Posterior cingulate gyrus (tissue), 11 donors: ENCODE data around the gene FDPS.
"Not testable (repeated sequence)": the region's sequence is repeated elsewhere in the genome, so short reads cannot be mapped to it uniquely, and the experiment has no call there.

ENCODE experiments used
- DNase-seq, 10 donors: peaks; one replicate each; pipeline versions ENCODE4 v3.0.0 to v3.0.0-alpha.2; 2020 to 2021; ENCODE audit warnings: mixed read lengths in 3 of 10
- intact Hi-C: fragments of 100-400 bp; cut with DNase I; formaldehyde crosslinking; loops from one replicate; pipeline ENCODE4 v1.15.1; 2023

Gene FDPS

GRCh38 chr1:155284476-155284875, 24.2 kb upstream of the FDPS start:
- DNase-seq: peak in 2 of 10 donors; percentile 64 to 68
- intact Hi-C loops: no loop called here

- intact Hi-C loops: no loop called here
- peak in 2 of 10 donors; percentile 9 to 55 for DNase-seq
These were observed 23.6 kb upstream of the FDPS start for GRCh38 chr1:155285063-155285462.

- intact Hi-C loops: no loop called here
- peak in 2 of 10 donors; percentile 53 to 73 for DNase-seq
These were observed 23.0 kb upstream of the FDPS start for GRCh38 chr1:155285631-155286044.

GRCh38 chr1:155286544-155286943, 22.1 kb upstream of the FDPS start:
- DNase-seq: peak in 1 of 10 donors; percentile 9
- intact Hi-C loops: no loop called here

DNA sequence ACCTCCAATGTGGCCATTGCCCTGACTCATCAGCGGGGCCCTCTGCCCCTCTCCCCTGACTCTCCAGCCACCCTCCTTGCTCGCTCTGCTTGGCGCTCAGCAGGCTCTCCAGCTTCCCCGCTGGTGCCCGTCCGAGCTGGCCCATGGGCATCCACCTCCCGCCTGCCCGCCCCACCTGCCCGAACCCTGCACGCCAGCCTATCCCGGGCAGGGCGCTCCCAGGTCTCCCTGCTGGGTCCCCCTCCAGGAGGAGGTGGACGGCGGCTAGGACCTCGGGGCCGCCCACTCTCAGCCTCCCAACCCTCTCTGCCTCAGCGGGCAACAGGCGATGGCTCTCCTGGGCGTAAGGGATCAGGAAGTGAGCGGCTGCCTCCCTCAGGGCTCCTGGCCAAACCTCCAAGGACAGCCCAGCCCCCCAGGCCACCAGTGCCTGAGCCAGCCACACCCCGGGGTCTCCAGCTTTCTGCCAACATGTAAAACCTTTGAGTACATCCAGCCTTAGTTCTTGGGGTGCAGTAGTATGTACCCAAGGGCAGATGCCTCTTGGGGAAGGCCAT, 20.6 kb upstream of the FDPS start:
- intact Hi-C loops: no loop called here
- peak in 2 of 10 donors; percentile 55 to 72 for DNase-seq

DNA sequence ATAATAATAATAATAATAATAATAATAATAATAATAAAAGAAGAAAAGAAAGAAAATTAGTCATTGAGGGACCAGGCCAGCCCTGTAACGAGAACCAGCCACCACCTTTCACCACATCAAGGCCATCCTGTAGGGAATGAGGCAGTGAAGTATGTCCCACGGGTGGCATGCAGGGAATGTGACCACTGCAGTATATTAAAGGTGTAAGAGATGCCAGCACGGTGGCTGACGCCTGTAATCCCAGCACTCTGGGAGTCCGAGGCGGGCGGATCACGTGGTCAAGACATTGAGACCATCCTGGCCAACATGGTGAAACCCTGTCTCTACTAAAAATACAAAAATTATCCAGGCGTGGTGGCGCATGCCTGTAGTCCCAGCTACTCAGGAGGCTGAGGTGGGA, 17.7 kb upstream of the FDPS start:
- intact Hi-C loops: not testable (repeated sequence)
- DNase-seq: peak in 1 of 10 donors; percentile 61

DNA sequence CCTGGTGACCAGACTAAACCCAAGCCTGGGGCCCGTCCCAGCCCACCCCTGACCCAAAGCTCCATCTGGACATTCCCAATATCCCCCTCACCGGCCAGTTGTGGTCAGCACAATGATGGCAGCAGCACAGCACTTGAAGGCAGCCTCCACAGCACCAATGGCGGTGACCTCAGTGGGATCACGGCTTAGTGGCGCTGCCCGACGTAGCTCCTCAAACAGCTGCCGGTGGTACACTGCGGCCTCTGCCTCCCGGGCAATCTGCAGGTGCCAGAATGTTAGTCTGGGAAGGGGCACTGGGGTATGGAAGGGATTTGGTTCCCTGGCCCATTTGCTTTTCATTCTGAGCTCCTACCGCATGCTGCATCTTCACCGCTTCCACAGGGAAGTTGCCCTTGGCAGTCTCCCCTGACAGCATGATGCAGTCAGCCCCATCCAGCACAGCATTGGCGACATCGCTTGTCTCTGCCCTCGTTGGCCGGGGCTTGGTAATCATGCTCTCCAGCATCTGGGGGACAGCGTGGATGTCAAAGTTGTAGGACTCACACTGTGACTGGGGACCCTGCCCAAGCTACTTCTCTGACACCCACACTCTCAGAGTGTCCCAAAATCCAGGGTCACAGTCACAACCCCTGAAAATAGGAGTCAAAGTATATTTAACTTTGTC, 15.4 kb upstream of the FDPS start:
- DNase-seq: peak in 1 of 10 donors; percentile 59
- intact Hi-C loops: no loop called here

GRCh38 chr1:155294520-155295182, 14.0 kb upstream of the FDPS start:
- intact Hi-C loops: no loop called here
- peak in 2 of 10 donors; percentile 80 for DNase-seq

DNA sequence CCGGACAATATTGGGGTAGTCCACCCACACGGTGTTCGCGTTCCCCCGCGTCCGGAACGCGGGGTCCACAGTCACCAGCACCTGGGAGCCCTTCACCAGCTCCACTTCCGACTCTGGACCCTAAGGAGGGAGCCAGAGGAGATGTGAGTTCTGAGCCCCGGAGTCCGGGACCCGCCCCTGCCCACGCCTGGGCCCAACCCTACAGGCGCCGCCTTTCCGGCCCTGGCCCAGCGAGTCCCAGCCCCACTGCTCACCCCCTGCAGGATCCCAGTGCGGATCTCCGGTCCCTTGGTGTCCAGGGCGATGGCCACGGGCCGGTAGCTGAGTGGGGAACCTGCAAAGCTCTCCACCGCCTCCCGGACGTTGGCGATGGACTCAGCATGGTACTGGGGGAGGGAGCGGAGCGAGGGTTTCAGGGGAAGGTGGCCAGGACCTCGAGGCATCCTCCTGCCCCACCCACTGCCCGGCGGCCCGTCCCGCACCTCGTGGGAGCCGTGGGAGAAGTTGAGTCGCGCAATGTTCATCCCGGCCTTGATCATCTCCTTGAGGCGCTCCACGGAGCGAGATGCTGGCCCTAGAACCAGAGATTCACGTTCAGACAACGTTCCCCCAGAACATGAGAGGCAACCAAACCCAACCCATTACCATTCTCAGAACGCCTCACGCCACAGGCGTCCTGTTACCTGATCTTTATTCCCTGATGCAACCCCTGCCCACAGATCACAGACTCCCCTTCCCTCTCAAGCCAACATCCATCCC, 13.3 kb upstream of the FDPS start:
- peak in 1 of 10 donors; percentile 75 for DNase-seq
- intact Hi-C loops: no loop called here

DNA sequence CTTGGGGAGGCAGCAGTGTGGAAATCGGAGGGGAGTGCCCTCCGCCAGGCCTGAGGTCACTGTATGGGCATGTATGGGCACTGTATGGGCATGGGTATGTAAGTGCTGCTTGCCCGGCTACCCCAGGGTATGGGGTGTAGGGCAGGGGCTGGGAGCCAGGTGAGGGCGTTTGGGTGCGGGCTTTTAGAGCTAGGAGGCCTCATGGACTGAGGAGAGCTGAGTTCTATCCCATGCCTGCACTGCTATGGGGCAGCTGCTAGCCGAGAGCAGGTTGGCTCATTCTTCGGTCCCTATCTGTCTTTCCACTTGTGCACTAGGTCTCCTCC, 12.8 kb upstream of the FDPS start:
- DNase-seq: peak in 1 of 10 donors; percentile 56
- intact Hi-C loops: no loop called here

GRCh38 chr1:155296661-155297060, 12.0 kb upstream of the FDPS start:
- no peak for DNase-seq
- intact Hi-C loops: no loop called here

GRCh38 chr1:155297384-155297783, 11.3 kb upstream of the FDPS start:
- intact Hi-C loops: no loop called here
- DNase-seq: peak in 1 of 10 donors; percentile 6

- peak in 2 of 10 donors; percentile 25 to 39 for DNase-seq
- intact Hi-C loops: no loop called here
These were observed 8.6 kb upstream of the FDPS start for GRCh38 chr1:155300024-155300423.

- DNase-seq: peak in 2 of 10 donors; percentile 40 to 43
These were observed 7.9 kb upstream of the FDPS start for GRCh38 chr1:155300553-155301329.

DNA sequence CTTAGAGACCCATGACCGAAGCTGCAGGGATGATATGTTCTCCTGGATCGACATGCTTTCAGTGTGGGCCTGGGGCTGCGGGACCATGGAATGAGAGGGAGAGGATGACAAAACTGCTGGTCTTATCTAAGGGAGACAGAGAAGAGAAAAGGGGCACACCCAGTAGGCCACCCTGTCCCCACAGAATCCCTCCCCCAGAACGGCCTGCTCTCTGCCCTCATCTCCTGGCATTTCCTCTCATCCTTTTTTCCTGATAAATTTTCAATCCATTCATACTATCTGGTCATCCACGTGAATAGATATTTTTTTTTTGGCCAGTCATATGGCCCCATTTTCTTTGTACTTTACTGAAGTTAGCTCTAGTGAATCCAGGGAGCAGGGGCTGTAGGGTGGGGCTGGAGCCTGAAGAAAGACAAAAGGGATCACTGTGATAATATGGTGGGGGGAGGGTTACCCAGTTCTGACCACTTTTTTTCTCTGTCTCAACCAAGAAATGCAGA, 7.3 kb upstream of the FDPS start, which contains the start of gene PKLR:
TSS of gene PKLR (minus strand) at position 97 of the 500 bp plus-strand sequence. CDS start at position 54, 43 bp downstream.
- intact Hi-C loops: no loop called here
- DNase-seq: peak in 1 of 10 donors; percentile 34

More at GRCh38 chr1:155300553-155301329, 7.9 kb upstream of the FDPS start:
- intact Hi-C loops: no loop called here

DNA sequence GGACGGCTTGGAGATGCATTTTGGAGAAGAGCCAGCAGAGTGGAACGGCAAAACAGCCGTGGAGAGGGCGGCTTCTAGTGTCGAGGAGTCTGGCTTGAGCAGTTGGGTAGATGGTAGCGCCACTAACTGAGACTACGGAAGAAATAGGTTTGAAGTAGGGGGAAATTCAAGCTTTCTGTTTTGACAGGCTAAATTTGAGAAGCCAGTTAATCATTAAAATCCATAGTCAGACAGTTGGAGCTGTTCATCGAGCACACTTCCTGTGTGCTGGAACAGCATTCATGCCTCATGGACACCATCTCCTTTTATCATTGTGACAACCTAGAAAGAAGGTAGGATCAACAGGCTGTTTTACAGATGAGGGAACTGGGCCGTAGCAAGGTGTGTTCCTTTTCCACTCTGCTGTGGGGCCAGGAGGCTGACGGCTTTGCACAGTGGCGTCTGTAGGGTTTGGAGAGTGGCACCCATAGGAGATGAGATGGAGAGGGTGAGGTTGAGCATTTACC, 4.1 kb upstream of the FDPS start:
- intact Hi-C loops: no loop called here
- DNase-seq: peak in 3 of 10 donors; percentile 9 to 34 (median 30)

- DNase-seq: peak in 2 of 10 donors; percentile 37 to 54
These were observed 2.7 kb upstream of the FDPS start for GRCh38 chr1:155305881-155306391.

DNA sequence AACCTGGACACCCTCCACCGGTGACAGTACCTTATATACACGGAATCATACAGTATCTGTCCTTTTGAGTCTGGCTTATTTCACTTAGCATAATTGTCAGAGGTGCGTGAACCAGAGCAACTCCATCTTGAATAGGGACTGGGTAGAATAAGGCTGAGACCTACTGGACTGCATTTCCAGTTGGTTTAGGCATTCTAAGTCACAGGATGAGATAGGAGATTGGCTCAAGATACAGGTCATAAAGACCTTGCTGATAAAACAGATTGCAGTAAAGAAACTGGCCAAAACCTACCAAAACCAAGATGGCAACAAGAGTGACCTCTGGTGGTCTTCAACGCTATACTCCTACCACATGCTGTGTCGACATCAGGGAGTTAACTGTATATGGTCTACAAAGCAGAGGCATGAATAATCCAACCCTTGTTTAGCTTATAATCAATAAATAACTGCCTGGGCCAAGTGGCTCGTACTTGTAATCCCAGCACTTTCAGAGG, 1.4 kb upstream of the FDPS start:
- no peak for DNase-seq

More at GRCh38 chr1:155305881-155306391, 2.7 kb upstream of the FDPS start:
- intact Hi-C loops: no loop called here

GRCh38 chr1:155309423-155310021, 856 bp downstream of the FDPS start:
- peak in 3 of 10 donors; percentile 72 to 87 (median 80) for DNase-seq
- intact Hi-C loops: no loop called here

More for the DNA sequence above, 1.4 kb upstream of the FDPS start:
- intact Hi-C loops: no loop called here
